WTC11 (cell line): ENCODE data around the gene CACNA1F.

Source experiments
- ATF3 ChIP-seq: sonication (generic); formaldehyde crosslinking; conservative IDR thresholded peaks from 2 replicates; pipeline ENCODE4 v1.8.1; 2022; ENCODE audit warnings: mild to moderate bottlenecking, missing genetic modification reagents
- CBFB ChIP-seq: sonication (generic); formaldehyde crosslinking; IDR thresholded peaks from 2 replicates; pipeline ENCODE4 v1.8.1; 2022; ENCODE audit warnings: mild to moderate bottlenecking, low read depth, missing genetic modification reagents
- CREB1 ChIP-seq: sonication (generic); formaldehyde crosslinking; IDR thresholded peaks from 2 replicates; pipeline ENCODE4 v1.8.0; 2023; ENCODE audit warnings: mild to moderate bottlenecking, missing genetic modification reagents
- NFYB ChIP-seq: sonication (generic); formaldehyde crosslinking; conservative IDR thresholded peaks from 2 replicates; pipeline ENCODE4 v1.8.0; 2022; ENCODE audit warnings: low read depth, missing genetic modification reagents
- NR2C2 ChIP-seq: sonication (generic); formaldehyde crosslinking; IDR thresholded peaks from 2 replicates; pipeline ENCODE4 v1.8.0; 2022; ENCODE audit warnings: mild to moderate bottlenecking, missing genetic modification reagents
- TEAD4 ChIP-seq: sonication (generic); formaldehyde crosslinking; IDR thresholded peaks from 2 replicates; pipeline ENCODE4 v1.8.0; 2022; ENCODE audit warnings: mild to moderate bottlenecking, missing genetic modification reagents
- USF2 ChIP-seq: sonication (generic); formaldehyde crosslinking; IDR thresholded peaks from 2 replicates; pipeline ENCODE4 v1.8.1; 2023; ENCODE audit warnings: mild to moderate bottlenecking, missing genetic modification reagents, moderate library complexity
- ZNF219 ChIP-seq: sonication (generic); formaldehyde crosslinking; IDR thresholded peaks from 2 replicates; pipeline ENCODE4 v1.8.0; 2023; ENCODE audit warnings: missing genetic modification reagents, mild to moderate bottlenecking, borderline replicate concordance
- ZNF263 ChIP-seq: sonication (generic); formaldehyde crosslinking; IDR thresholded peaks from 2 replicates; pipeline ENCODE4 v1.8.1; 2022; ENCODE audit warnings: low read depth, mild to moderate bottlenecking, moderate library complexity, missing genetic modification reagents
- ZNF423 ChIP-seq: fragments of 250-450 bp; sonication (Bioruptor Pico); IDR thresholded peaks from 2 replicates; pipeline ENCODE4 v2.1.2; 2022; ENCODE audit warnings: mild to moderate bottlenecking, moderate library complexity
- TF ChIP-seq, protein P1 (sequence below): fragments of 200-600 bp; IDR thresholded peaks from 2 replicates; pipeline ENCODE4 v1.8.0; 2022; ENCODE audit warnings: antibody characterized with exemption

GRCh38 chrX:49186125-49187027 lies 46.8 kb downstream of the CACNA1F start, which contains the start of gene PRICKLE3:
- TF ChIP-seq ATF3 (CRISPR knock-in tag) (no peak), ZNF423 (CRISPR knock-in tag) (no peak), CBFB (CRISPR knock-in tag) (no peak), NFYB (no peak), USF2 (CRISPR knock-in tag) (peak; percentile 78), TEAD4 (no peak), ZNF219 (CRISPR knock-in tag) (no peak), CREB1 (CRISPR knock-in tag) (no peak), NR2C2 (CRISPR knock-in tag) (no peak), ZNF263 (CRISPR knock-in tag) (no peak)
- TF ChIP-seq, protein P1, sequence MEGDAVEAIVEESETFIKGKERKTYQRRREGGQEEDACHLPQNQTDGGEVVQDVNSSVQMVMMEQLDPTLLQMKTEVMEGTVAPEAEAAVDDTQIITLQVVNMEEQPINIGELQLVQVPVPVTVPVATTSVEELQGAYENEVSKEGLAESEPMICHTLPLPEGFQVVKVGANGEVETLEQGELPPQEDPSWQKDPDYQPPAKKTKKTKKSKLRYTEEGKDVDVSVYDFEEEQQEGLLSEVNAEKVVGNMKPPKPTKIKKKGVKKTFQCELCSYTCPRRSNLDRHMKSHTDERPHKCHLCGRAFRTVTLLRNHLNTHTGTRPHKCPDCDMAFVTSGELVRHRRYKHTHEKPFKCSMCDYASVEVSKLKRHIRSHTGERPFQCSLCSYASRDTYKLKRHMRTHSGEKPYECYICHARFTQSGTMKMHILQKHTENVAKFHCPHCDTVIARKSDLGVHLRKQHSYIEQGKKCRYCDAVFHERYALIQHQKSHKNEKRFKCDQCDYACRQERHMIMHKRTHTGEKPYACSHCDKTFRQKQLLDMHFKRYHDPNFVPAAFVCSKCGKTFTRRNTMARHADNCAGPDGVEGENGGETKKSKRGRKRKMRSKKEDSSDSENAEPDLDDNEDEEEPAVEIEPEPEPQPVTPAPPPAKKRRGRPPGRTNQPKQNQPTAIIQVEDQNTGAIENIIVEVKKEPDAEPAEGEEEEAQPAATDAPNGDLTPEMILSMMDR = no peak
